Measurements from ENCODE around the gene SSBP4.

SSBP4 gene

GRCh38 chr19:18445262-18445948, 26.2 kb downstream of the SSBP4 start:
- peaks cover 15 to 25% of the 10 kb centered on the region in 2 donors for H3K4me1 Mint-ChIP-seq
- H3K4me3 Mint-ChIP-seq = no peak overlapping the region
- H3K27ac Mint-ChIP-seq = no peak overlapping the region
- H3K27me3 Mint-ChIP-seq = no peaks in the 10 kb centered on the region
- H3K9me3 Mint-ChIP-seq = peaks cover 3 to 5% of the 10 kb centered on the region in 2 donors
- peaks cover 43 to 61% of the 10 kb centered on the region in 2 donors for H3K36me3 Mint-ChIP-seq
- DNase-seq (no peak), ATAC-seq (replicated peaks) (no peak)

GRCh38 chr19:18446145-18446810, 27.1 kb downstream of the SSBP4 start:
- Mint-ChIP-seq H3K27ac (peak overlapping the region; percentile 14), H3K4me1 (peaks cover 18 to 32% of the 10 kb centered on the region in 2 donors), H3K27me3 (no peaks in the 10 kb centered on the region), H3K9me3 (peaks cover 3 to 5% of the 10 kb centered on the region in 2 donors), H3K4me3 (no peak overlapping the region), H3K36me3 (peaks cover 50 to 66% of the 10 kb centered on the region in 2 donors)
- ATAC-seq (replicated peaks) = no peak
- DNase-seq = no peak

- H3K9me3 Mint-ChIP-seq = peaks cover 3 to 5% of the 10 kb centered on the region in 2 donors
- H3K27me3 Mint-ChIP-seq = no peaks in the 10 kb centered on the region
- H3K27ac Mint-ChIP-seq = no peak overlapping the region
- DNase-seq (no peak), ATAC-seq (replicated peaks) (no peak)
- peaks cover 50 to 66% of the 10 kb centered on the region in 2 donors for H3K36me3 Mint-ChIP-seq
- H3K4me3 Mint-ChIP-seq = no peak overlapping the region
- peaks cover 16 to 27% of the 10 kb centered on the region in 2 donors for H3K4me1 Mint-ChIP-seq
Measured at GRCh38 chr19:18446811-18447359, 27.7 kb downstream of the SSBP4 start.

- peaks cover 9 to 14% of the 10 kb centered on the region in 2 donors for H3K4me1 Mint-ChIP-seq
- H3K36me3 Mint-ChIP-seq = peaks cover 39 to 61% of the 10 kb centered on the region in 2 donors
- no peaks in the 10 kb centered on the region for H3K9me3 Mint-ChIP-seq
- H3K27ac Mint-ChIP-seq = no peak overlapping the region
- H3K27me3 Mint-ChIP-seq = no peaks in the 10 kb centered on the region
- DNase-seq = no peak
- H3K4me3 Mint-ChIP-seq = no peak overlapping the region
- ATAC-seq (replicated peaks) = no peak
Measured at GRCh38 chr19:18449552-18449951, 30.4 kb downstream of the SSBP4 start.

GRCh38 chr19:18450021-18450930, 31.1 kb downstream of the SSBP4 start:
- Mint-ChIP-seq H3K27me3 (no peaks in the 10 kb centered on the region), H3K9me3 (no peaks in the 10 kb centered on the region), H3K27ac (peak overlapping the region; percentile 71), H3K4me1 (peaks cover 9 to 14% of the 10 kb centered on the region in 2 donors), H3K36me3 (peaks cover 38 to 59% of the 10 kb centered on the region in 2 donors), H3K4me3 (no peak overlapping the region)
- no peak for ATAC-seq (replicated peaks)
- DNase-seq = no peak

- peaks cover 9 to 14% of the 10 kb centered on the region in 2 donors for H3K4me1 Mint-ChIP-seq
- no peaks in the 10 kb centered on the region for H3K27me3 Mint-ChIP-seq
- peaks cover 40 to 64% of the 10 kb centered on the region in 2 donors for H3K36me3 Mint-ChIP-seq
- H3K9me3 Mint-ChIP-seq = no peaks in the 10 kb centered on the region
- ATAC-seq (replicated peaks) (peak; percentile 94 to 96), DNase-seq (peak; percentile 80)
- H3K27ac Mint-ChIP-seq = peak overlapping the region; percentile 71
- H3K4me3 Mint-ChIP-seq = no peak overlapping the region
Measured at GRCh38 chr19:18450931-18451836, 32.0 kb downstream of the SSBP4 start.

- Mint-ChIP-seq H3K4me3 (no peak overlapping the region), H3K27me3 (no peaks in the 10 kb centered on the region), H3K36me3 (peaks cover 40 to 62% of the 10 kb centered on the region in 2 donors), H3K4me1 (peaks cover 9 to 14% of the 10 kb centered on the region in 2 donors), H3K9me3 (no peaks in the 10 kb centered on the region), H3K27ac (no peak overlapping the region)
- no peak for ATAC-seq (replicated peaks)
- DNase-seq = no peak
Measured at GRCh38 chr19:18452386-18452785, 33.2 kb downstream of the SSBP4 start.

- peaks cover 9 to 11% of the 10 kb centered on the region in 2 donors for H3K4me1 Mint-ChIP-seq
- no peak overlapping the region for H3K27ac Mint-ChIP-seq
- no peaks in the 10 kb centered on the region for H3K27me3 Mint-ChIP-seq
- no peak for ATAC-seq (replicated peaks)
- H3K36me3 Mint-ChIP-seq = peaks cover 43 to 66% of the 10 kb centered on the region in 2 donors
- DNase-seq = no peak
- no peak overlapping the region for H3K4me3 Mint-ChIP-seq
- H3K9me3 Mint-ChIP-seq = no peaks in the 10 kb centered on the region
Measured at GRCh38 chr19:18453269-18454024, 34.2 kb downstream of the SSBP4 start.

GRCh38 chr19:18456279-18456678, 37.1 kb downstream of the SSBP4 start:
- H3K9me3 Mint-ChIP-seq = no peaks in the 10 kb centered on the region
- peaks cover 32 to 59% of the 10 kb centered on the region in 2 donors for H3K36me3 Mint-ChIP-seq
- ATAC-seq (replicated peaks) (no peak), DNase-seq (no peak)
- no peaks in the 10 kb centered on the region for H3K27me3 Mint-ChIP-seq
- no peak overlapping the region for H3K4me3 Mint-ChIP-seq
- H3K4me1 Mint-ChIP-seq = peaks cover 1 to 5% of the 10 kb centered on the region in 2 donors
- H3K27ac Mint-ChIP-seq = peak overlapping the region; percentile 14

GRCh38 chr19:18456974-18457373, 37.8 kb downstream of the SSBP4 start:
- H3K27me3 Mint-ChIP-seq = no peaks in the 10 kb centered on the region
- peak overlapping the region; percentile 5 for H3K27ac Mint-ChIP-seq
- no peaks in the 10 kb centered on the region for H3K9me3 Mint-ChIP-seq
- H3K4me1 Mint-ChIP-seq = peaks cover 7 to 9% of the 10 kb centered on the region in 2 donors
- DNase-seq = no peak
- H3K4me3 Mint-ChIP-seq = no peak overlapping the region
- H3K36me3 Mint-ChIP-seq = peaks cover 38 to 66% of the 10 kb centered on the region in 2 donors
- no peak for ATAC-seq (replicated peaks)

- Mint-ChIP-seq H3K9me3 (no peaks in the 10 kb centered on the region), H3K4me1 (peaks cover 8 to 11% of the 10 kb centered on the region in 2 donors), H3K4me3 (peak overlapping the region in 1 of 2 donors; percentile 19), H3K27me3 (no peaks in the 10 kb centered on the region), H3K27ac (peak overlapping the region; percentile 65), H3K36me3 (peaks cover 40 to 61% of the 10 kb centered on the region in 2 donors)
- no peak for DNase-seq
- ATAC-seq (replicated peaks) = no peak
Measured at GRCh38 chr19:18457483-18458331, 38.5 kb downstream of the SSBP4 start.

- no peaks in the 10 kb centered on the region for H3K27me3 Mint-ChIP-seq
- ATAC-seq (replicated peaks) = no peak
- no peak overlapping the region for H3K4me3 Mint-ChIP-seq
- peaks cover 44 to 60% of the 10 kb centered on the region in 2 donors for H3K36me3 Mint-ChIP-seq
- no peaks in the 10 kb centered on the region for H3K9me3 Mint-ChIP-seq
- H3K27ac Mint-ChIP-seq = no peak overlapping the region
- DNase-seq = no peak
- H3K4me1 Mint-ChIP-seq = peaks cover 17 to 24% of the 10 kb centered on the region in 2 donors
Measured at GRCh38 chr19:18460900-18461299, 41.7 kb downstream of the SSBP4 start.

Measured in stimulated activated naive B cell treated with anti-CD40 and anti-IgM and Interleukin-4, amounts not matched to agents 10 μg/mL and 1 μg/mL and 100 μg/mL, for 72 hours (primary cell).